A673 (cell line): ENCODE measurements around the gene ZNF576. TPM values are rescaled to one million over a fixed set of nuclear protein-coding genes. Genes with fewer than 3 reads are reported as not detected.

ENCODE experiments used
- BruUV-seq: library from RNA; stranded (reverse); fragments of 400-500 nt; replicated peaks from 2 replicates; lab custom pipeline; 2021; lab: Mats Ljungman, UMichigan
- CTCF ChIA-PET: fragments of 300-600 bp; sonication (Branson Sonifier 250); formaldehyde crosslinking; loops from one replicate; lab custom pipeline; 2022; ENCODE audit warnings: antibody characterized with exemption; lab: Charles Lee
- POLR2A ChIA-PET: fragments of 300-600 bp; sonication (Branson Sonifier 250); formaldehyde crosslinking; loops from one replicate; lab custom pipeline; 2022; ENCODE audit warnings: antibody characterized with exemption; ENCODE audit not compliant: low non-redundant PET; lab: Charles Lee
- DNase-seq: peaks from one replicate; pipeline ENCODE4 v3.0.0-alpha.2; 2015; ENCODE audit warnings: low spot score
- H3K27ac ChIP-seq: fragments of 200-600 bp; sonication (generic); 2 replicates; pipeline ENCODE4 v1.5.1; 2016; ENCODE audit warnings: mixed run types, low read depth, mild to moderate bottlenecking, mixed read lengths, antibody characterized with exemption, low read length; ENCODE audit not compliant: poor library complexity, severe bottlenecking
- H3K27me3 ChIP-seq: fragments of 200-600 bp; sonication (generic); replicated peaks from 2 replicates; pipeline ENCODE4 v1.6.1; 2017; ENCODE audit warnings: mixed run types, low read depth, mild to moderate bottlenecking, mixed read lengths, antibody characterized with exemption, low read length; ENCODE audit not compliant: insufficient read depth, poor library complexity
- H3K36me3 ChIP-seq: fragments of 200-600 bp; sonication (generic); 2 replicates; pipeline ENCODE4 v1.6.1; 2016; ENCODE audit warnings: mixed run types, mild to moderate bottlenecking, mixed read lengths, antibody characterized with exemption, low read length; ENCODE audit not compliant: insufficient read depth, poor library complexity, severe bottlenecking
- H3K4me1 ChIP-seq: fragments of 200-600 bp; sonication (generic); 2 replicates; pipeline ENCODE4 v1.6.1; 2017; ENCODE audit warnings: mixed run types, mild to moderate bottlenecking, mixed read lengths, antibody characterized with exemption, low read length; ENCODE audit not compliant: insufficient read depth, poor library complexity, severe bottlenecking
- H3K4me3 ChIP-seq: fragments of 200-600 bp; sonication (generic); 2 replicates; pipeline ENCODE4 v1.5.1; 2016; ENCODE audit warnings: low read depth, mixed run types, mild to moderate bottlenecking, mixed read lengths, low read length; ENCODE audit not compliant: poor library complexity, severe bottlenecking
- H3K9me3 ChIP-seq: fragments of 200-600 bp; sonication (generic); 2 replicates; pipeline ENCODE4 v1.6.1; 2016; ENCODE audit warnings: mixed run types, low read depth, mild to moderate bottlenecking, mixed read lengths, antibody characterized with exemption, low read length; ENCODE audit not compliant: poor library complexity, severe bottlenecking
- CTCF ChIP-seq: fragments of 300-800, 200-600 bp; sonication (generic); conservative IDR thresholded peaks from 2 replicates; pipeline ENCODE4 v1.5.1; 2017; ENCODE audit warnings: low read depth, mild to moderate bottlenecking, antibody characterized with exemption, low read length, moderate library complexity, mixed read lengths
- EZH2 ChIP-seq: fragments of 200-600 bp; sonication (generic); IDR thresholded peaks from 2 replicates; pipeline ENCODE4 v1.6.1; 2017; ENCODE audit warnings: borderline replicate concordance, low read depth, mild to moderate bottlenecking, mixed read lengths, antibody characterized with exemption, low read length; ENCODE audit not compliant: poor library complexity, severe bottlenecking
- intact Hi-C: fragments of 100-400 bp; cut with micrococcal nuclease; formaldehyde crosslinking; loops from one replicate; pipeline ENCODE4 v1.10.0; 2022; ENCODE audit not compliant: unreplicated experiment
- total RNA-seq: library from RNA; stranded (reverse); gene quantifications from 2 replicates; pipeline ENCODE4 v1.2.3, GENCODE V29; 2021

Gene ZNF576
- total RNA-seq, 1 experiment from 2014 or later: 20.3 TPM

GRCh38 chr19:43551399-43552197 is 44.8 kb upstream of the ZNF576 start:
- Histone ChIP-seq H3K4me3 (no peak overlapping the region), H3K36me3 (peaks cover 35% of the 10 kb centered on the region), H3K9me3 (no peaks in the 10 kb centered on the region), H3K27ac (peak overlapping the region; percentile 70), H3K4me1 (peaks cover 26% of the 10 kb centered on the region), H3K27me3 (no peaks in the 10 kb centered on the region)
- ChIA-PET CTCF (no interaction called here), POLR2A (no interaction called here)
- intact Hi-C loops: no loop called here
- no peak for TF ChIP-seq EZH2
- no peak for TF ChIP-seq CTCF
- no TSS peak for BruUV-seq
- DNase-seq: no peak

- Histone ChIP-seq H3K36me3 (peaks cover 35% of the 10 kb centered on the region), H3K4me3 (no peak overlapping the region), H3K9me3 (no peaks in the 10 kb centered on the region), H3K27ac (peak overlapping the region; percentile 70), H3K27me3 (no peaks in the 10 kb centered on the region), H3K4me1 (peaks cover 26% of the 10 kb centered on the region)
- no TSS peak for BruUV-seq
- CTCF ChIA-PET: no interaction called here
- POLR2A ChIA-PET: no interaction called here
- intact Hi-C loops: no loop called here
- TF ChIP-seq CTCF (no peak), EZH2 (no peak)
- DNase-seq: no peak
Observed at GRCh38 chr19:43552198-43552450, 44.3 kb upstream of the ZNF576 start.

DNA sequence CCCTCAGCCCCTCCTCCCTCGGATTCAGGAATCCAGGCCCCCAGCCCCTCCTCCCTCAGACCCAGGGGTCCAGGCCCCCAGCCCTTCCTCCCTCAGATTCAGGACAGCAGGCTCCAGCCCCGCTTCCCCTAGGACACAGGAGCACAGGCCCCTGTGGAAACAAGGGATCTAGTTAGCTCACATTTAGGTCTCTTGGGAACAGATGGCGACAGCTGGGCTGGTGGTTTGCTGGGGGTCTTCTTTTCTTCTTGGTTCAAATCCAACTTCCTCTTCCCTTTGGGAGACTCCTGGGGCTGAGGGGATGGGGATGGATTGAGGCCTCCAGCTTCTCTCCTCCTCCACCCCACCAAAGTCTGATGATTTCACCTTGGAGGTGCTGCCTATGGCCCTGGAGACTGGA is 43.8 kb upstream of the ZNF576 start:
- Histone ChIP-seq H3K9me3 (no peaks in the 10 kb centered on the region), H3K4me3 (no peak overlapping the region), H3K27ac (peak overlapping the region; percentile 70), H3K27me3 (no peaks in the 10 kb centered on the region), H3K36me3 (peaks cover 35% of the 10 kb centered on the region), H3K4me1 (peaks cover 26% of the 10 kb centered on the region)
- no TSS peak for BruUV-seq
- intact Hi-C loops: no loop called here
- CTCF ChIA-PET: no interaction called here
- TF ChIP-seq EZH2: no peak
- TF ChIP-seq CTCF: no peak
- no peak for DNase-seq
- POLR2A ChIA-PET: no interaction called here
